Erythroblast (primary cell): ENCODE data around the gene SPO11.

Experiments used
- DNase-seq, 2 experiments: peaks; one replicate each; lab custom pipeline; 2025; lab: John Stamatoyannopoulos, UW
- GATA1 ChIP-seq: IDR thresholded peaks from 2 replicates; pipeline ENCODE4 v1.6.1; 2011; ENCODE audit warnings: low read depth, mild to moderate bottlenecking, control low read depth, low read length, moderate library complexity
- POLR2A ChIP-seq: IDR thresholded peaks from 2 replicates; pipeline ENCODE4 v1.6.1; 2011; ENCODE audit warnings: mild to moderate bottlenecking, low read length

SPO11 gene

GRCh38 chr20:57329608-57330221 is at the start of gene SPO11:
Gene SPO11, plus strand, starts transcription at chr20:57329803. Its CDS starts 65 bp downstream, at chr20:57329868.
- TF ChIP-seq GATA1: no peak
- TF ChIP-seq POLR2A: no peak
- no peak for DNase-seq

GRCh38 chr20:57280221-57280620 is 49.4 kb upstream of the SPO11 start:
- TF ChIP-seq POLR2A: no peak
- TF ChIP-seq GATA1: no peak
- no peak for DNase-seq

GRCh38 chr20:57281900-57282299 is 47.7 kb upstream of the SPO11 start:
- DNase-seq: no peak
- TF ChIP-seq GATA1 (no peak), POLR2A (no peak)

- no peak for DNase-seq
- no peak for TF ChIP-seq GATA1
- TF ChIP-seq POLR2A: no peak
Measured at GRCh38 chr20:57282670-57283361, 46.8 kb upstream of the SPO11 start.

- TF ChIP-seq POLR2A (no peak), GATA1 (no peak)
- DNase-seq: no peak
Measured at GRCh38 chr20:57283860-57284259, 45.7 kb upstream of the SPO11 start.

- TF ChIP-seq GATA1 (no peak), POLR2A (no peak)
- DNase-seq: no peak
Measured at GRCh38 chr20:57287007-57287880, 42.4 kb upstream of the SPO11 start.

GRCh38 chr20:57287901-57288300 is 41.7 kb upstream of the SPO11 start:
- no peak for TF ChIP-seq GATA1
- TF ChIP-seq POLR2A: no peak
- no peak for DNase-seq

- TF ChIP-seq POLR2A: no peak
- no peak for TF ChIP-seq GATA1
- no peak for DNase-seq
Measured at GRCh38 chr20:57288651-57289277, 40.8 kb upstream of the SPO11 start.

- TF ChIP-seq GATA1 (no peak), POLR2A (no peak)
- no peak for DNase-seq
Measured at GRCh38 chr20:57289391-57290177, 40.0 kb upstream of the SPO11 start.

- DNase-seq: no peak
- TF ChIP-seq GATA1: no peak
- no peak for TF ChIP-seq POLR2A
Measured at GRCh38 chr20:57290178-57290484, 39.5 kb upstream of the SPO11 start.

GRCh38 chr20:57291003-57291402 is 38.6 kb upstream of the SPO11 start:
- no peak for DNase-seq
- TF ChIP-seq POLR2A: no peak
- no peak for TF ChIP-seq GATA1

- no peak for DNase-seq
- TF ChIP-seq POLR2A (no peak), GATA1 (no peak)
Measured at GRCh38 chr20:57291694-57292093, 37.9 kb upstream of the SPO11 start.

GRCh38 chr20:57292611-57293010 is 37.0 kb upstream of the SPO11 start:
- no peak for TF ChIP-seq GATA1
- TF ChIP-seq POLR2A: no peak
- no peak for DNase-seq

GRCh38 chr20:57293995-57294394 is 35.6 kb upstream of the SPO11 start:
- TF ChIP-seq POLR2A (no peak), GATA1 (no peak)
- no peak for DNase-seq
